Measurements from ENCODE around the gene DACH1. TPM values are rescaled to one million over a fixed set of nuclear protein-coding genes. Genes with fewer than 3 reads are reported as not detected.

The DACH1 gene
- total RNA-seq, 2 experiments from 2014 or later, result 0.71 to 0.89 TPM

DNA sequence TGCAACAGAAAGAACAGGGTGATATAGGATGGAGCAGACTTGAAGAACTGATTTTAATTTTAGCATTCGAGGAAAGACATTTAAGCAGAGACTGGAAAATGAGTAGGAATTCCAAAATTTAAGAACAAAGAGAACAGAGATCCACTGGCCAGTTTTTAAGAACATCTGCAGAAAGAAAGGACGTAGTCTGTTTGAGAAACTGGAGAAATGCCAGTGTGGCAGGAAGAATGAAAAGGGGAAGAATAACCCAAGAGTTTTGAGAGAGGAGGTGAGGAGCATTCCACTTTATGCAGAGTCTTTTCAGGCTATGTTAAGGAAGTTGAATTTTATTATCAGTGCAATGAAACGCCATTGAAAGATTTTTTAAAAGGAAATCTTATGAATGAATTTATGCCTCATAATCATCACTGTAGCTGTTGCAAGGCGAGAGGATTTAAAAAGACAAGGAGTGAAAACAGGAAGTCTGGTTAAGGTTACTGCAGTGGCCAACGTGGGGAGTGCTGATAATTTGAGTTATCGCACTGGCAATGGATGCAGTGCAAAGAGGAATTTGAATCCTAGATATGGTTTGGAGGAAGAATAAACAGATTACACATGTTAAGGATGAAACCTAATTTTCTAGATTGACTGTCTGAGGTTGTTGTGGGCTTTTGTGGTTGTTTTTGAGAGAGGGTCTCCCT lies 253.8 kb downstream of the DACH1 start:
- ATAC-seq (ENCODE audit: poor library complexity) (no peak), DNase-seq (peak in 1 of 14 experiments; percentile 1)
- Mint-ChIP-seq H3K36me3 (ENCODE audit: low read depth) (no peaks in the 10 kb centered on the region), H3K27ac (no peak overlapping the region), H3K4me3 (no peak overlapping the region), H3K9me3 (no peaks in the 10 kb centered on the region), H3K4me1 (ENCODE audit: low read depth) (peaks cover 5% of the 10 kb centered on the region), H3K27me3 (no peaks in the 10 kb centered on the region)
- no peak overlapping the region for H3K4me3 ChIP-seq (ENCODE audit: low read length)
- CTCF ChIA-PET, result no interaction called here
- POLR2A ChIA-PET, result no interaction called here
- no peaks in the 10 kb centered on the region for H3K27me3 ChIP-seq (ENCODE audit: control insufficient read depth in 1 of 2, insufficient read depth in 2 of 2, low read length in 2 of 2)
- no peaks in the 10 kb centered on the region for H3K36me3 ChIP-seq (ENCODE audit: insufficient read depth, low read length)
- no peak overlapping the region for H3K27ac ChIP-seq (ENCODE audit: low read depth in 1 of 2, low read length in 2 of 2)
- H3K9me3 ChIP-seq (ENCODE audit: control insufficient read depth in 1 of 2, insufficient read depth in 1 of 2, low read length in 2 of 2), result peaks cover 0 to 4% of the 10 kb centered on the region in 2 experiments
- TF ChIP-seq, protein P1, sequence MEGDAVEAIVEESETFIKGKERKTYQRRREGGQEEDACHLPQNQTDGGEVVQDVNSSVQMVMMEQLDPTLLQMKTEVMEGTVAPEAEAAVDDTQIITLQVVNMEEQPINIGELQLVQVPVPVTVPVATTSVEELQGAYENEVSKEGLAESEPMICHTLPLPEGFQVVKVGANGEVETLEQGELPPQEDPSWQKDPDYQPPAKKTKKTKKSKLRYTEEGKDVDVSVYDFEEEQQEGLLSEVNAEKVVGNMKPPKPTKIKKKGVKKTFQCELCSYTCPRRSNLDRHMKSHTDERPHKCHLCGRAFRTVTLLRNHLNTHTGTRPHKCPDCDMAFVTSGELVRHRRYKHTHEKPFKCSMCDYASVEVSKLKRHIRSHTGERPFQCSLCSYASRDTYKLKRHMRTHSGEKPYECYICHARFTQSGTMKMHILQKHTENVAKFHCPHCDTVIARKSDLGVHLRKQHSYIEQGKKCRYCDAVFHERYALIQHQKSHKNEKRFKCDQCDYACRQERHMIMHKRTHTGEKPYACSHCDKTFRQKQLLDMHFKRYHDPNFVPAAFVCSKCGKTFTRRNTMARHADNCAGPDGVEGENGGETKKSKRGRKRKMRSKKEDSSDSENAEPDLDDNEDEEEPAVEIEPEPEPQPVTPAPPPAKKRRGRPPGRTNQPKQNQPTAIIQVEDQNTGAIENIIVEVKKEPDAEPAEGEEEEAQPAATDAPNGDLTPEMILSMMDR (IDR thresholded peaks at IDR 0.05), result no peak
- H3K4me1 ChIP-seq (ENCODE audit: insufficient read depth, low read length), result no peaks in the 10 kb centered on the region
- intact Hi-C loops (cut with DNase I, micrococcal nuclease), result no loop called here

DNA sequence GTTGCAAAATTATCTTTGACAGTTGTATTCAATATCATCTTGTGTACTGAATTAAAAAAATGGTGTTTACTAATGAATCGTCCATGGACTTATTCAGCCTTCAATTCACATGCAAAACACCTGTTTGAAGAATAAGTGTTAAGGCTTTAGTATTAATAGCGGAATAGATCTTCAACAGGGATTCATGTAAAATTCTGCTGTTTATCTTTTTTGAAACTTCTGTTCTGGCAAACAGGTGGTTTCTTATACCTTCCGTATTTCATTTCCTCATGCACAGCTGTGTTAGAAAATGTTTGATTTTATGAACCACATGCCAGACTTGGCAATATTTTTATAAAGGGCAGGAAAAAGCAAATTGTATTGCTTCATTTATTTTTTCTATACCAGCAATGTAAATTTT lies 255.7 kb downstream of the DACH1 start:
- ChIA-PET CTCF (no interaction called here), POLR2A (no interaction called here)
- Histone ChIP-seq H3K27me3 (ENCODE audit: control insufficient read depth in 1 of 2, insufficient read depth in 2 of 2, low read length in 2 of 2) (no peaks in the 10 kb centered on the region), H3K36me3 (ENCODE audit: insufficient read depth, low read length) (no peaks in the 10 kb centered on the region), H3K9me3 (ENCODE audit: control insufficient read depth in 1 of 2, insufficient read depth in 1 of 2, low read length in 2 of 2) (no peaks in the 10 kb centered on the region), H3K27ac (ENCODE audit: low read depth in 1 of 2, low read length in 2 of 2) (no peak overlapping the region), H3K4me1 (ENCODE audit: insufficient read depth, low read length) (no peaks in the 10 kb centered on the region), H3K4me3 (ENCODE audit: low read length) (no peak overlapping the region)
- Mint-ChIP-seq H3K9me3 (no peaks in the 10 kb centered on the region), H3K36me3 (ENCODE audit: low read depth) (no peaks in the 10 kb centered on the region), H3K4me3 (no peak overlapping the region), H3K4me1 (ENCODE audit: low read depth) (peaks cover 5% of the 10 kb centered on the region), H3K27ac (no peak overlapping the region), H3K27me3 (no peaks in the 10 kb centered on the region)
- TF ChIP-seq, protein P1 (IDR thresholded peaks at IDR 0.05), result no peak
- ATAC-seq (ENCODE audit: poor library complexity) (no peak), DNase-seq (no peak)
- intact Hi-C loops (cut with DNase I, micrococcal nuclease), result no loop called here

DNA sequence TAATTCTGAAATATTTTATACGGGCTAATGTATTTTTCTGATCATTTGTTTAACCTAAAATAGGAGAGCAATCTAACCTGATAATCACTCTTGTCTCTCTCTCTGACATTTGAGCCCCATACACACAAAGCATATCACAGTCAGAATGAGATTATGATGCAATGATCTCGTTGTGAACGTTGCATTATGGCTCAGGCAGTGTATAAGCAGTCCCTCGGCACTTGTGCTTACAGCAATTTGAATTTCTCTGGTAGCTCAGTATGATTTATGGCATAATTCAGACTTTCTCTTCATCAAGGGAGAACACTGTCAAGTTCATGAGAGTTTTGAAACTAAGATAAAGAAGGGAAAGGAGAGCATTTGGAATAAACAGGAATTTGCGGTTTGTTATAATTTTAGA lies 256.1 kb downstream of the DACH1 start:
- H3K27me3 ChIP-seq (ENCODE audit: control insufficient read depth in 1 of 2, insufficient read depth in 2 of 2, low read length in 2 of 2), result no peaks in the 10 kb centered on the region
- TF ChIP-seq, protein P1 (IDR thresholded peaks at IDR 0.05), result no peak
- DNase-seq (no peak), ATAC-seq (ENCODE audit: poor library complexity) (no peak)
- Mint-ChIP-seq H3K9me3 (no peaks in the 10 kb centered on the region), H3K4me1 (ENCODE audit: low read depth) (peaks cover 5% of the 10 kb centered on the region), H3K36me3 (ENCODE audit: low read depth) (no peaks in the 10 kb centered on the region), H3K27ac (no peak overlapping the region), H3K4me3 (no peak overlapping the region), H3K27me3 (no peaks in the 10 kb centered on the region)
- no peak overlapping the region for H3K27ac ChIP-seq (ENCODE audit: low read depth in 1 of 2, low read length in 2 of 2)
- intact Hi-C loops (cut with DNase I, micrococcal nuclease), result no loop called here
- no peaks in the 10 kb centered on the region for H3K9me3 ChIP-seq (ENCODE audit: control insufficient read depth in 1 of 2, insufficient read depth in 1 of 2, low read length in 2 of 2)
- H3K4me3 ChIP-seq (ENCODE audit: low read length), result no peak overlapping the region
- POLR2A ChIA-PET, result no interaction called here
- no peaks in the 10 kb centered on the region for H3K36me3 ChIP-seq (ENCODE audit: insufficient read depth, low read length)
- H3K4me1 ChIP-seq (ENCODE audit: insufficient read depth, low read length), result no peaks in the 10 kb centered on the region
- CTCF ChIA-PET, result no interaction called here

Measured in CD4-positive, alpha-beta T cell (primary cell).